Measurements from ENCODE around the gene CAPZA1.

The CAPZA1 gene

DNA sequence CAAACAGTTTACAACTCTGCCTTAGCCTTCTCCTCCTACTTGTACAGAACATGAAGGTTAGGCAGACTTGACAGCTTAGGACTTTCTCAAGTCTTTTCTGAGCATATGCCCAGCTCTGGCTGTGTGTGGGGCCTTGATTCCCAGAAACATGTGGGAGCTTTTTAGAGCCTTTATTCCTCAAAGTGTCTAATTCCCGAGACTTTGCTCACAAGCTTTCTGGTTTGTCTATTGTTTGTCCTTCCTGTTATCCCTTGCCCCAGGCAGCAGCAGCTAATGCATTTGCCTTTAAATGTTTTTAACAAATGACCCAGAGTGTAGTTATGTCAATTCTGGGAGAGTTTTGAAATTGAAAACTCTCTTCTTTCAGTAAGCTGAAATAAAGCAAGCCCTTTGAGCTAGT, 29.9 kb upstream of the CAPZA1 start:
- no peak for TF ChIP-seq ZFX (IDR thresholded peaks at IDR 0.05)
- no peak for TF ChIP-seq CTCF (conservative IDR thresholded peaks at IDR 0.05)
- no peak overlapping the region for H3K27ac ChIP-seq

- TF ChIP-seq CTCF (conservative IDR thresholded peaks at IDR 0.05): no peak
- no peak for TF ChIP-seq ZFX (IDR thresholded peaks at IDR 0.05)
- H3K27ac ChIP-seq: no peak overlapping the region
Measured at GRCh38 chr1:112594208-112594876, 25.3 kb upstream of the CAPZA1 start.

DNA sequence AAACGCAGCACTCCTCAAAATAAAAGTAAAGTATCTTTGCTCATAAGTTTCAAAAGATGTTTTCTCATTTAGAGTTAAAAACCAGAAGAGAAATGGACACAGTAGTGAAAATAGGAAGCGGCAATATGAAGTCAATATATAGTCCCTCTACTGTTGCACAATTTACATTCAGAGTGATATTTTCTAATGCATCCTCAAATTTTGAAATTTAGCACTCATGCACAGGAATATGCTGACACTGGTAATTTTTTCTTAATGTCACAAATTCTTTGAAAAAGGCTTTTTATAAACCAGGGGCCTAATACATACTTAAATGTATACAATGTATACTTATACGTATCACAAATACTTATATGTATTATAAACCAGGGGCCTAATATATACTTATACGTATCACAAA, 20.2 kb upstream of the CAPZA1 start:
- H3K27ac ChIP-seq: no peak overlapping the region
- TF ChIP-seq ZFX (IDR thresholded peaks at IDR 0.05): no peak
- TF ChIP-seq CTCF (conservative IDR thresholded peaks at IDR 0.05): no peak

GRCh38 chr1:112603012-112603411, 16.6 kb upstream of the CAPZA1 start:
- TF ChIP-seq CTCF (conservative IDR thresholded peaks at IDR 0.05): no peak
- TF ChIP-seq ZFX (IDR thresholded peaks at IDR 0.05): no peak
- no peak overlapping the region for H3K27ac ChIP-seq

DNA sequence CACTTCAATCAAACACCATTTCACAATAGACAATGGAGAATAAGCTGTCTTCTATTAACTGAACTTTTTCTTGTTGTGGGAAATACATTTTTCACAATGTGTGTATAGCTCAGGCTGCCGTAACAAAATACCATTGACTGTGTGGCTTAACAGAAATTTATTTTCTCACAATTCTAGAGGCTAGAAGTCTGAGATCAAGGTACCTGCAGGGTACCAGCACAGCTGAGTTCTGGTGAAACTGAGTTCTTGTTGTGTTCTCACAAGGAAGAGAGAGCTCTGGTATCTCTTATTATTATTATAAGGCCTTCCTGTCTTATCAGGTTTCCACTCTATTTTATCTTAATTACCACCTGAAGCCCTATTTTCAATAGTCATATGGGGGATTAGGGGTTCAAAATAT, 16.1 kb upstream of the CAPZA1 start:
- no peak for TF ChIP-seq ZFX (IDR thresholded peaks at IDR 0.05)
- no peak for TF ChIP-seq CTCF (conservative IDR thresholded peaks at IDR 0.05)
- H3K27ac ChIP-seq: no peak overlapping the region

DNA sequence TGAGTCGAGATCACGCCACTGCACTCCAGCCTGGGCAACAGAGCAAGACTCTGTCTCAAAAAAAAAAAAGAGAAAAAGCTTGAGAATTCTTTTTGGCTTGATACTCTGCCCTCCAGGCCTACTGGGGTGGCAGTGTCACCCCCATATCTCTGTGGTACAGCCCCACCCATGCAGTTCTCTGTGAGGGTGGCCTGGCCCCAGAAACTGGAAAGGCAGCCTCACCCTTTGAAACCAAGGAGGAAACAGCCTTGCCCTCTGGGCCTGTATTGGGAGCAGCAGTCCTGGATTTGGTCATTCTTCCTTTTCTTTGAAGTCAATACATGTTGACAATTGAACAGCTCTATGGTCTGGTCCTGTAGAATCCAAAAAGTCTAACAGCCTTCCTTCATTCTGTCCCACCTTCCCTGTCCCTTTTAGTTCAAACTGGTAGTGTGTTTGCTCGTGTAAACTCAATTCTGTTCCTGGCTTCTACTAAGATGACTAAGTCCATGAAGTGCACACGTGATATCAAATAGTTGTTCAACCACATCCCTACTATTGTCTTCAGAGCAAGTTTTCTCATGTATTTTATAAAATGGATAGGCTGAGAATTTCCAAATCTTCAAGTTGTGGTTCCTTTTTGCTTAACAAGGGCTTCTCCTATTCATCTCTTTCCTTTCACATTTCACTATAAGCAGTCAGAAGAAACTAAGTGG, 13.9 kb upstream of the CAPZA1 start:
- H3K27ac ChIP-seq: no peak overlapping the region
- TF ChIP-seq ZFX (IDR thresholded peaks at IDR 0.05) (no peak), CTCF (conservative IDR thresholded peaks at IDR 0.05) (no peak)

DNA sequence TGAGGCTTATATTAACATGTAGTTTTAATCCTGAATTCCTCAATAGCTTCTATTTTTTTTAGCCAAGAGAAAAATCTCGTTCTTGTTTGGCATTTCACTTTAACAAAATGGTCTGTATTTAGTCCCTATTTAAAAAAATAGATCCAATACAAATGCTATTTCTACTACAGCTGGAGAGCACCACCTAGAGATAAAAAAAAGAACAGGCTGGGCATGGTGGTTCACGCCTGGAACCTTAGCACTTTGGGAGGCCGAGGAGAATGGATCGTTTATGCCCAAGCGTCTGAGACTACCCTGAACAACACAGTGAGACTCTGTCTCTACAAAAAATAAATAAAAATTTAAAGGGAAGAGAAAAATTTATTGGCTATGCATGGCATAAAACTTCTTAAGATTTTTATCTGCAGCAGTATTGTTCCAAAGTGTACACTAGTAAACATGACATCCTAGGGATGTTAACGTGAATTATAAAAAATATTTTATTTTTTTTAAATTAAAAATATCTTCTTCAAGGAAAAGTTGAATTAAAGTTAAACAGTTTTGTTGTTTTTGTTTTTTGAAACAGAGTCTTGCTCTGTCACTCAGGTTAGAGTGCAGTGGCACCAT, 5.1 kb upstream of the CAPZA1 start:
- no peak for TF ChIP-seq ZFX (IDR thresholded peaks at IDR 0.05)
- TF ChIP-seq CTCF (conservative IDR thresholded peaks at IDR 0.05): peak; percentile 80
- H3K27ac ChIP-seq: no peak overlapping the region
